Gastroesophageal sphincter (tissue), 4 donors: ENCODE results near the gene RCBTB2. TPM values are rescaled to one million over a fixed set of nuclear protein-coding genes. Genes with fewer than 3 reads are reported as not detected.

ENCODE experiments used
- ATAC-seq: fragments of 150-250 bp; one replicate; pipeline ENCODE4 v1.9.1; 2016; ENCODE audit warnings: mild to moderate bottlenecking, moderate library complexity
- H3K27ac ChIP-seq, 4 donors: fragments of 200-600 bp; sonication (generic) in 3 of 4; 1 replicate in 3 of 4; 2 replicates in 1 of 4; pipeline ENCODE4 v1.5.1; 2016 to 2019
- H3K27me3 ChIP-seq: fragments of 200-600 bp; sonication (generic); one replicate; pipeline ENCODE4 v1.5.1; 2019
- H3K36me3 ChIP-seq, 2 donors: fragments of 200-600 bp; sonication (generic); one replicate each; pipeline ENCODE4 v1.5.1; 2019; ENCODE audit warnings: control low read depth in 1 of 2
- H3K4me1 ChIP-seq, 3 donors: fragments of 200-600 bp; sonication (generic); 1 replicate in 2 of 3; 2 replicates in 1 of 3; pipeline ENCODE4 v1.5.1; 2016 to 2019; ENCODE audit warnings: control low read depth in 2 of 3
- H3K4me3 ChIP-seq, 2 donors: fragments of 200-600 bp; sonication (generic); one replicate each; pipeline ENCODE4 v1.5.1; 2019; ENCODE audit warnings: mild to moderate bottlenecking in 1 of 2, moderate library complexity in 1 of 2
- H3K9me3 ChIP-seq, 3 donors: fragments of 200-600 bp; sonication (generic); one replicate each; pipeline ENCODE4 v1.5.1; 2017 to 2019; ENCODE audit warnings: control low read depth in 2 of 3
- CTCF ChIP-seq, 4 experiments: fragments of 200-600 bp in 2 of 4; fragments of 450-650 bp in 2 of 4; sonication (generic) in 1 of 4; IDR thresholded peaks; one replicate each; pipeline ENCODE4 v1.5.1; 2017 to 2019; ENCODE audit warnings: antibody characterized with exemption in 4 of 4, mild to moderate bottlenecking in 2 of 4, moderate library complexity in 2 of 4
- EP300 ChIP-seq: sonication (generic); formaldehyde crosslinking; IDR thresholded peaks from one replicate; pipeline ENCODE4 v1.6.1; 2017; ENCODE audit warnings: antibody characterized with exemption, mild to moderate bottlenecking
- POLR2A ChIP-seq, 2 donors: fragments of 450-650 bp; IDR thresholded peaks; one replicate each; pipeline ENCODE4 v1.6.1; 2017; ENCODE audit warnings: antibody characterized with exemption in 2 of 2, mild to moderate bottlenecking in 2 of 2, moderate library complexity in 1 of 2
- POLR2AphosphoS5 ChIP-seq: sonication (generic); formaldehyde crosslinking; IDR thresholded peaks from one replicate; pipeline ENCODE4 v1.6.1; 2017; ENCODE audit warnings: antibody characterized with exemption
- WGBS, 2 donors: methylation state at CpG; one replicate each; pipeline ENCODE4 v1.1.5; 2018; ENCODE audit warnings: low coverage in 1 of 2; 5-methylcytosine and 5-hydroxymethylcytosine counted together
- total RNA-seq, 4 donors: library from RNA; depleted of rRNA; stranded (reverse); fragments of >200 nt; gene quantifications; one replicate each; pipeline ENCODE4 v1.1.0, GENCODE V29; 2016

Gene RCBTB2
- total RNA-seq, 4 donors from 2014 or later: 14.9 to 26.1 (median 16.7) TPM

DNA sequence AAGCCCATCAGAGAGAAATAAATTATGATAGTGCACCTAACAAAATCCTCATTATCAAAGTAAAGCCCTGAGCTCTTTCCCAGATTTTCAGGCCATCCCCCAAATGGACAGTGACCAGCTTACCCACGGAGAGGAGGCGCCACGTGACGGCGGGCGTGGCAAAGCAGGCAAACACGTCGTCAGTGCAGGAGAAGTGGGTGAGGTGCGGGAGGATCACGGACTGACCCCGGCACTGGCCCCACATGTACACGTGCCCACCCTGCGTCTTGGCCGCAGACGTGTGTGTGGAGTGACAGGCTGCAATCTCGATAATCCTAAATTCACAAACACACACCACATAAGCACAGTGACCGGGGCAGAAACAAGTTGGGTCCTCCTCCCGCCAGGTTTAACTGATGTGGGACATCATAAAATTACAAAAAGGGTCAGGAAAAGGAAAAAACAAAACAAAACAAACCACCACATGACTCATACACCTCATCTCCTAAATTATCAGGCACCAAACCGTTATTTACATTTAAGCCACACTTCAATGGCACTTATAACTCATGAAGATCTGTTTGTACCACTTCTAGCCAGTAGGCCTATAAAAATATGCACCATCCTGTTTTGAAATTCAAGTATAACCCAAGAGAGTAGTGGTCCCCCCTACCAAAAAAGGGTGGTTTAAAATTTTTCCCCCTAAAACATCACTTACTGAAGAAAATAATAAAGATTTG, 30.1 kb downstream of the RCBTB2 start:
- Histone ChIP-seq H3K9me3 (no peaks in the 10 kb centered on the region), H3K27me3 (no peaks in the 10 kb centered on the region), H3K36me3 (peaks cover 0 to 64% of the 10 kb centered on the region in 2 donors), H3K4me3 (no peak overlapping the region), H3K4me1 (no peaks in the 10 kb centered on the region), H3K27ac (no peak overlapping the region)
- TF ChIP-seq POLR2AphosphoS5 (no peak), EP300 (no peak), CTCF (IDR thresholded peaks at IDR 0.05) (no peak), POLR2A (IDR thresholded peaks at IDR 0.05) (no peak)
- ATAC-seq: no peak
- 82 to 89% methylated on average over 5 to 18 of the region's 19 CpGs for WGBS, 2 donors

GRCh38 chr13:48501705-48502104, 31.2 kb downstream of the RCBTB2 start:
- Histone ChIP-seq H3K27me3 (no peaks in the 10 kb centered on the region), H3K4me3 (no peak overlapping the region), H3K9me3 (no peaks in the 10 kb centered on the region), H3K27ac (no peak overlapping the region), H3K36me3 (peaks cover 0 to 62% of the 10 kb centered on the region in 2 donors), H3K4me1 (no peaks in the 10 kb centered on the region)
- TF ChIP-seq POLR2AphosphoS5 (no peak), POLR2A (IDR thresholded peaks at IDR 0.05) (no peak), CTCF (IDR thresholded peaks at IDR 0.05) (no peak), EP300 (no peak)
- 90 to 100% methylated on average over 2 of the region's 2 CpGs for whole genome bisulfite sequencing, 2 donors
- ATAC-seq: no peak

DNA sequence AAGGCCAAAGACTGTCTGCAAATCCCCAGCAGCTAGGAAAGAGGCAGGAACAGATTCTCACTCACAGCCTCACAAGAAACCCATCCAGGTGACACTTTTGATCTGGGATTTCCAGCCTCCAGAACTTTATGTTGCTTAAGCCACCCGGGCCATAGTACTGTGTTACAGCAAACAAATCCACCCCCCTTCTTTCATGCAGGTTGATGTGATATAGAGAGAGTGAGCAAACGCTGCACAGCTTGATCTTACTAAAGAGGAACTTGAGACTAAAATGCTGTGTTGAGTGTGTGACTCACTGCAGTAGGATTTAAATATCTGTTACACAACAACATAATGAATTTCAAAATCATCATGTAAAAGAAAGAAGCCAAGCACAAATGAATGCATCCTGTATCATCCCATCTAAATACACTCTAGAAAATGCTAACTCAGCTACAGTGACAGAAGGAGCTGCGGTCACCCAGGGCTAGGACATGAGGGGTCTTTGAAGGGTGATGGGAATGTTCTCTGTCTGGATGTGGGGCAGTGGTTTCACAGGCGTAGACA, 32.2 kb downstream of the RCBTB2 start:
- peak overlapping the region in 1 of 4 donors; percentile 25 for H3K27ac ChIP-seq
- peak; percentile 63 for ATAC-seq
- H3K27me3 ChIP-seq: no peaks in the 10 kb centered on the region
- WGBS, 2 donors: 67 to 74% methylated on average over 1 to 3 of the region's 4 CpGs
- no peaks in the 10 kb centered on the region for H3K4me1 ChIP-seq
- H3K9me3 ChIP-seq: no peaks in the 10 kb centered on the region
- H3K36me3 ChIP-seq: peaks cover 0 to 58% of the 10 kb centered on the region in 2 donors
- TF ChIP-seq POLR2AphosphoS5 (no peak), CTCF (IDR thresholded peaks at IDR 0.05) (no peak), EP300 (no peak), POLR2A (IDR thresholded peaks at IDR 0.05) (no peak)
- no peak overlapping the region for H3K4me3 ChIP-seq

- Histone ChIP-seq H3K27me3 (no peaks in the 10 kb centered on the region), H3K9me3 (no peaks in the 10 kb centered on the region), H3K4me1 (peaks cover 0 to 15% (median 0%) of the 10 kb centered on the region in 3 donors), H3K27ac (no peak overlapping the region), H3K4me3 (no peak overlapping the region), H3K36me3 (peaks cover 0 to 54% of the 10 kb centered on the region in 2 donors)
- TF ChIP-seq EP300 (no peak), POLR2AphosphoS5 (no peak), CTCF (IDR thresholded peaks at IDR 0.05) (no peak), POLR2A (IDR thresholded peaks at IDR 0.05) (no peak)
- WGBS, 2 donors: no CpG with 5 or more reads among the region's 2 CpGs
- ATAC-seq: no peak
Observed at GRCh38 chr13:48497669-48498068, 35.2 kb downstream of the RCBTB2 start.
